IMR-90 (cell line): Measurements from ENCODE around the gene PDGFA. TPM values are rescaled to one million over a fixed set of nuclear protein-coding genes. Genes with fewer than 3 reads are reported as not detected.

Experiments used
- ATAC-seq: fragments of 200-7000 bp; cut with Tn5 transposase; 2 replicates; pipeline ENCODE4 v1.9.1; 2020; ENCODE audit warnings: low read depth, mild to moderate bottlenecking, moderate library complexity
- BruUV-seq: library from RNA; stranded (reverse); fragments of 400-500 nt; replicated peaks from 2 replicates; lab custom pipeline; 2021; lab: Mats Ljungman, UMichigan
- CTCF ChIA-PET: fragments of 300-600 bp; formaldehyde crosslinking; extraction: SDS; loops from one replicate; lab custom pipeline; 2021; ENCODE audit warnings: antibody characterized with exemption; lab: Yijun Ruan, JAX
- POLR2A ChIA-PET: fragments of 300-600 bp; sonication (Branson Sonifier 250); formaldehyde crosslinking; loops from one replicate; lab custom pipeline; 2022; ENCODE audit warnings: antibody characterized with exemption; ENCODE audit not compliant: unreplicated experiment; lab: Charles Lee
- DNase-seq: peaks from one replicate; pipeline ENCODE4 v3.0.0; 2013
- H2AFZ ChIP-seq: replicated peaks from 2 replicates; pipeline ENCODE3; 2013; ENCODE audit warnings: low read length, mild to moderate bottlenecking; ENCODE audit not compliant: poor library complexity
- H2AK5ac ChIP-seq: 2 replicates; pipeline ENCODE4 v1.6.1; 2013; ENCODE audit warnings: low read depth, low read length, inconsistent platforms
- H2AK9ac ChIP-seq: replicated peaks from 2 replicates; pipeline ENCODE3; 2013; ENCODE audit warnings: mild to moderate bottlenecking, low read depth, low read length, moderate library complexity; ENCODE audit not compliant: poor library complexity
- H2BK120ac ChIP-seq: 2 replicates; pipeline ENCODE4 v1.6.1; 2013; ENCODE audit warnings: low read depth, low read length, inconsistent platforms
- H2BK15ac ChIP-seq: 3 replicates; pipeline ENCODE4 v1.6.1; 2013; ENCODE audit warnings: low read depth, low read length, inconsistent platforms
- H2BK20ac ChIP-seq: 2 replicates; pipeline ENCODE4 v1.6.1; 2013; ENCODE audit warnings: low read depth, mild to moderate bottlenecking, inconsistent platforms, low read length, moderate library complexity
- H2BK5ac ChIP-seq: 2 replicates; pipeline ENCODE4 v1.6.1; 2013; ENCODE audit warnings: mild to moderate bottlenecking, low read depth, low read length, inconsistent platforms; ENCODE audit not compliant: poor library complexity, severe bottlenecking
- H3K14ac ChIP-seq: replicated peaks from 2 replicates; pipeline ENCODE4 v1.6.1; 2013; ENCODE audit warnings: low read depth, low read length, inconsistent platforms
- H3K18ac ChIP-seq: 2 replicates; pipeline ENCODE4 v1.6.1; 2013; ENCODE audit warnings: low read depth, low read length, control low read depth
- H3K23ac ChIP-seq: 2 replicates; pipeline ENCODE4 v1.6.1; 2013; ENCODE audit warnings: low read depth, low read length, inconsistent platforms
- H3K27ac ChIP-seq: 2 replicates; pipeline ENCODE4 v1.5.1; 2013; ENCODE audit warnings: mild to moderate bottlenecking, control low read depth, low read length; ENCODE audit not compliant: insufficient read depth
- H3K27me3 ChIP-seq: 2 replicates; pipeline ENCODE4 v1.6.1; 2013; ENCODE audit warnings: low read length; ENCODE audit not compliant: control insufficient read depth, insufficient read depth
- H3K36me3 ChIP-seq: 2 replicates; pipeline ENCODE4 v1.6.1; 2013; ENCODE audit warnings: low read length, mixed read lengths; ENCODE audit not compliant: control insufficient read depth, insufficient read depth
- H3K4ac ChIP-seq: 2 replicates; pipeline ENCODE4 v1.6.1; 2013; ENCODE audit warnings: low read depth, low read length, inconsistent platforms
- H3K4me1 ChIP-seq: 2 replicates; pipeline ENCODE4 v1.6.1; 2013; ENCODE audit warnings: low read length, mixed read lengths; ENCODE audit not compliant: control insufficient read depth, insufficient read depth
- H3K4me2 ChIP-seq: 2 replicates; pipeline ENCODE4 v1.6.1; 2013; ENCODE audit warnings: low read depth, mild to moderate bottlenecking, control low read depth, low read length, moderate library complexity
- H3K4me3 ChIP-seq: 2 replicates; pipeline ENCODE4 v1.5.1; 2013; ENCODE audit warnings: low read depth, mild to moderate bottlenecking, control low read depth, low read length, moderate library complexity; ENCODE audit not compliant: insufficient read depth
- H3K56ac ChIP-seq: 2 replicates; pipeline ENCODE4 v1.6.1; 2013; ENCODE audit warnings: low read length, inconsistent platforms; ENCODE audit not compliant: insufficient read depth; ENCODE audit errors: extremely low read depth
- H3K79me1 ChIP-seq, 2 experiments: 2 replicates each; pipeline ENCODE4 v1.6.1; 2013; ENCODE audit warnings: low read length in 2 of 2, inconsistent platforms in 1 of 2, low read depth in 1 of 2
- H3K9ac ChIP-seq: 2 replicates; pipeline ENCODE4 v1.6.1; 2013; ENCODE audit warnings: low read depth, low read length, control low read depth
- H3K9me1 ChIP-seq: 2 replicates; pipeline ENCODE4 v1.6.1; 2013; ENCODE audit warnings: low read length, inconsistent platforms; ENCODE audit not compliant: insufficient read depth
- H3K9me3 ChIP-seq: 2 replicates; pipeline ENCODE4 v1.6.1; 2013; ENCODE audit warnings: low read length; ENCODE audit not compliant: control insufficient read depth, insufficient read depth
- H4K20me1 ChIP-seq: 2 replicates; pipeline ENCODE4 v1.6.1; 2013; ENCODE audit warnings: low read length, inconsistent platforms; ENCODE audit not compliant: insufficient read depth
- H4K5ac ChIP-seq: 2 replicates; pipeline ENCODE4 v1.6.1; 2013; ENCODE audit warnings: mild to moderate bottlenecking, low read depth, low read length, control low read depth
- H4K8ac ChIP-seq, 2 experiments: 2 replicates each; pipeline ENCODE4 v1.6.1; 2013; ENCODE audit warnings: low read depth in 2 of 2, low read length in 2 of 2, control low read depth in 1 of 2, inconsistent platforms in 1 of 2
- H4K91ac ChIP-seq: 2 replicates; pipeline ENCODE4 v1.6.1; 2013; ENCODE audit warnings: low read depth, low read length, inconsistent platforms; ENCODE audit not compliant: insufficient read depth
- BHLHE40 ChIP-seq: fragments of 150-350 bp; IDR thresholded peaks from 2 replicates; pipeline ENCODE4 v1.6.1; 2016; ENCODE audit warnings: mild to moderate bottlenecking, low read depth, low read length
- CEBPB ChIP-seq: IDR thresholded peaks from 2 replicates; pipeline ENCODE4 v1.6.1; 2012; ENCODE audit warnings: low read depth, low read length, improper control_type of control experiment
- CHD1 ChIP-seq: IDR thresholded peaks from 2 replicates; pipeline ENCODE4 v1.6.1; 2012; ENCODE audit warnings: low read depth, low read length, improper control_type of control experiment
- FOS ChIP-seq: fragments of 150-350 bp; IDR thresholded peaks from 2 replicates; pipeline ENCODE4 v1.6.1; 2016; ENCODE audit warnings: low read depth, low read length
- MAZ ChIP-seq: IDR thresholded peaks from 2 replicates; pipeline ENCODE4 v1.6.1; 2012; ENCODE audit warnings: low read depth, mild to moderate bottlenecking, low read length, improper control_type of control experiment, moderate library complexity, borderline replicate concordance
- MXI1 ChIP-seq: IDR thresholded peaks from 2 replicates; pipeline ENCODE4 v1.6.1; 2012; ENCODE audit warnings: low read depth, mild to moderate bottlenecking, low read length, moderate library complexity, borderline replicate concordance
- NFE2L2 ChIP-seq: fragments of 150-350 bp; IDR thresholded peaks from 2 replicates; pipeline ENCODE4 v1.6.1; 2016; ENCODE audit warnings: low read depth, mild to moderate bottlenecking, low read length
- POLR2A ChIP-seq: IDR thresholded peaks from 2 replicates; pipeline ENCODE4 v1.6.1; 2012; ENCODE audit warnings: mild to moderate bottlenecking, low read depth, low read length
- RFX5 ChIP-seq: IDR thresholded peaks from 2 replicates; pipeline ENCODE4 v1.8.0; 2012; ENCODE audit warnings: low read depth, mild to moderate bottlenecking, low read length, moderate library complexity
- SMC3 ChIP-seq: fragments of 150-350 bp; IDR thresholded peaks from 2 replicates; pipeline ENCODE4 v1.6.1; 2016; ENCODE audit warnings: low read depth, mild to moderate bottlenecking, antibody characterized with exemption, low read length, moderate library complexity
- WGBS, 2 experiments: methylation state at CpG; one replicate each; pipeline versions ENCODE4 v1.1.5 to v1.1.7; 2013; ENCODE audit warnings: missing lambda C conversion rate in 2 of 2; ENCODE audit not compliant: insufficient read length in 1 of 2; ENCODE audit errors: extremely low coverage in 2 of 2; 5-methylcytosine and 5-hydroxymethylcytosine counted together
- dilution Hi-C: fragments of 300-500 bp; cut with HindIII; formaldehyde crosslinking; loops from one replicate; pipeline ENCODE4 v1.14.3; 2018; ENCODE audit warnings: low sequenced_read_pairs; ENCODE audit not compliant: unreplicated experiment
- in situ Hi-C: fragments of 300-500 bp; cut with MboI; formaldehyde crosslinking; loops from 3 replicates; pipeline ENCODE4 v1.14.3; 2019; ENCODE audit warnings: low sequenced_read_pairs, inconsistent platforms, mixed read lengths
- intact Hi-C: fragments of 100-400 bp; cut with micrococcal nuclease; formaldehyde crosslinking; loops from 2 replicates; pipeline ENCODE4 v1.10.0; 2022
- polyA plus RNA-seq, 3 experiments: library from polyadenylated mRNA; depleted of rRNA; stranded (reverse); fragments of >200 nt; gene quantifications; 2 replicates each; pipeline ENCODE4 v1.2.3, GENCODE V29; 2012; ENCODE audit warnings: low replicate concordance in 1 of 3
- total RNA-seq: library from RNA; depleted of rRNA; stranded (reverse); fragments of >200 nt; gene quantifications from 2 replicates; pipeline ENCODE4 v1.2.3, GENCODE V29; 2012
- TF ChIP-seq, protein P1 (sequence below): fragments of 150-350 bp; IDR thresholded peaks from 2 replicates; pipeline ENCODE4 v1.6.1; 2016; ENCODE audit warnings: low read depth, mild to moderate bottlenecking, low read length, moderate library complexity, borderline replicate concordance
- TF ChIP-seq, protein P2 (sequence below): fragments of 150-350 bp; IDR thresholded peaks from 2 replicates; pipeline ENCODE4 v1.6.1; 2017; ENCODE audit warnings: mild to moderate bottlenecking, antibody characterized with exemption, low read length, low read depth

Gene PDGFA
- total and polyA plus RNA-seq, 2 of the 4 experiments (the other 2 are of a cell fraction), result 3.3 to 3.8 TPM

DNA sequence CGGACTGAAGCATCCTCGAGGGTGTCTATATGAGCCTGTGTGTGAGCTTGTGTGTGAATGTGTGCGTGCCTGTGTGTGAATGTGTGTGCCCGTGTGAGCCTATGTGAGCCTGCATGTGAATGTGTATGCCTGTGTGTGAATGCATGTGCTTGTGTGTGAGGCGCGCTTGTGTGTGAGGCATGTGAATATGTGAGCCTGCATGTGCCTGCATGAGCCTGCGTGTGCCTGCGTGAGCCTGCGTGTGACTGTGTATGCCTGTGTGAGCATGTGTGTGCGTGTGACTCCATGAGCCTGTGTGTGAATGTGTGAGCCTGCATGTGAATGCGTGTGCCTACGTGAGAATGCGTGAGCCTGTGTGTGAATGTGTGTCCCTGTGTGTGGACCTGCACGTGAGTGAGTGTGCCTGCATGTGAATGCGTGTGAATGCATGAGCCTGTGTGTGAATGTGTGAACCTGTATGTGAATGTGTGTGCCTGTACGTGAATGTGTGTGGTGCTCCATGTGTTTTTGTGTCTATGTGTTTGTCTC lies 33.4 kb downstream of the PDGFA start:
- TF ChIP-seq, protein P1, sequence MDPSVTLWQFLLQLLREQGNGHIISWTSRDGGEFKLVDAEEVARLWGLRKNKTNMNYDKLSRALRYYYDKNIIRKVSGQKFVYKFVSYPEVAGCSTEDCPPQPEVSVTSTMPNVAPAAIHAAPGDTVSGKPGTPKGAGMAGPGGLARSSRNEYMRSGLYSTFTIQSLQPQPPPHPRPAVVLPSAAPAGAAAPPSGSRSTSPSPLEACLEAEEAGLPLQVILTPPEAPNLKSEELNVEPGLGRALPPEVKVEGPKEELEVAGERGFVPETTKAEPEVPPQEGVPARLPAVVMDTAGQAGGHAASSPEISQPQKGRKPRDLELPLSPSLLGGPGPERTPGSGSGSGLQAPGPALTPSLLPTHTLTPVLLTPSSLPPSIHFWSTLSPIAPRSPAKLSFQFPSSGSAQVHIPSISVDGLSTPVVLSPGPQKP, result no peak
- no peak for TF ChIP-seq MXI1
- TF ChIP-seq POLR2A, result no peak
- TF ChIP-seq, protein P2, sequence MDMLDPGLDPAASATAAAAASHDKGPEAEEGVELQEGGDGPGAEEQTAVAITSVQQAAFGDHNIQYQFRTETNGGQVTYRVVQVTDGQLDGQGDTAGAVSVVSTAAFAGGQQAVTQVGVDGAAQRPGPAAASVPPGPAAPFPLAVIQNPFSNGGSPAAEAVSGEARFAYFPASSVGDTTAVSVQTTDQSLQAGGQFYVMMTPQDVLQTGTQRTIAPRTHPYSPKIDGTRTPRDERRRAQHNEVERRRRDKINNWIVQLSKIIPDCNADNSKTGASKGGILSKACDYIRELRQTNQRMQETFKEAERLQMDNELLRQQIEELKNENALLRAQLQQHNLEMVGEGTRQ, result no peak
- TF ChIP-seq SMC3, result no peak
- TF ChIP-seq CEBPB, result no peak
- TF ChIP-seq RFX5, result no peak
- TF ChIP-seq CHD1, result no peak
- no peak for TF ChIP-seq MAZ
- no peak for TF ChIP-seq BHLHE40
- TF ChIP-seq NFE2L2, result no peak
- no peak for TF ChIP-seq FOS
- no peaks in the 10 kb centered on the region for H3K79me1 ChIP-seq
- no peak for ATAC-seq
- no peak overlapping the region for H2BK120ac ChIP-seq
- H3K27ac ChIP-seq, result no peak overlapping the region
- H3K36me3 ChIP-seq, result no peaks in the 10 kb centered on the region
- peak overlapping the region; percentile 58 for H2AFZ ChIP-seq
- no peak overlapping the region for H2BK15ac ChIP-seq
- H3K4ac ChIP-seq, result no peak overlapping the region
- dilution Hi-C loops (no loop called here), in situ Hi-C loops (no loop called here), intact Hi-C loops (no loop called here)
- H3K4me2 ChIP-seq, result no peak overlapping the region
- H3K14ac ChIP-seq, result no peak overlapping the region; the same call in 1 of the 2 replicates
- H3K27me3 ChIP-seq, result peaks cover 46% of the 10 kb centered on the region
- H3K23ac ChIP-seq, result no peak overlapping the region
- H3K9me3 ChIP-seq, result peaks cover 1% of the 10 kb centered on the region; the same call in 1 of the 2 replicates
- H4K91ac ChIP-seq, result no peak overlapping the region
- WGBS, 2 experiments, result 83% methylated on average over 12 of the region's 16 CpGs; no CpG with 5 or more reads in 1 of the 2 experiments
- H3K18ac ChIP-seq, result no peak overlapping the region
- no peaks in the 10 kb centered on the region for H3K4me1 ChIP-seq
- H2BK5ac ChIP-seq, result no peak overlapping the region
- POLR2A ChIA-PET, result no interaction called here
- CTCF ChIA-PET, result no interaction called here
- H3K4me3 ChIP-seq, result no peak overlapping the region
- no peak for DNase-seq
- H4K8ac ChIP-seq, result no peak overlapping the region
- H3K9ac ChIP-seq, result no peak overlapping the region
- no peak overlapping the region for H2AK5ac ChIP-seq
- H4K5ac ChIP-seq, result no peak overlapping the region
- H3K9me1 ChIP-seq, result peaks cover 3% of the 10 kb centered on the region
- H3K56ac ChIP-seq, result no peak overlapping the region
- H4K20me1 ChIP-seq, result no peaks in the 10 kb centered on the region
- H2AK9ac ChIP-seq, result peak overlapping the region; percentile 72
- no TSS peak for BruUV-seq
- H2BK20ac ChIP-seq, result no peak overlapping the region
